Keratinocyte (primary cell): Measurements from ENCODE around the gene ADCY10.

Experiments
- EZH2 ChIP-seq: IDR thresholded peaks from one replicate; pipeline ENCODE4 v1.6.1; 2012; ENCODE audit warnings: inconsistent platforms, mild to moderate bottlenecking, low read length, moderate library complexity
- TF ChIP-seq, protein P1 (sequence below), 3 experiments: IDR thresholded peaks in 1 of 3; conservative IDR thresholded peaks in 1 of 3; optimal IDR thresholded peaks in 1 of 3; 2 replicates in 2 of 3; 3 replicates in 1 of 3; pipeline versions ENCODE3 to v1.5.1; 2011; ENCODE audit warnings: low read length in 3 of 3, mild to moderate bottlenecking in 3 of 3, moderate library complexity in 2 of 3, control low read depth in 1 of 3, inconsistent platforms in 1 of 3; ENCODE audit not compliant: insufficient read depth in 2 of 3; ENCODE audit errors: extremely low read depth in 1 of 3

DNA sequence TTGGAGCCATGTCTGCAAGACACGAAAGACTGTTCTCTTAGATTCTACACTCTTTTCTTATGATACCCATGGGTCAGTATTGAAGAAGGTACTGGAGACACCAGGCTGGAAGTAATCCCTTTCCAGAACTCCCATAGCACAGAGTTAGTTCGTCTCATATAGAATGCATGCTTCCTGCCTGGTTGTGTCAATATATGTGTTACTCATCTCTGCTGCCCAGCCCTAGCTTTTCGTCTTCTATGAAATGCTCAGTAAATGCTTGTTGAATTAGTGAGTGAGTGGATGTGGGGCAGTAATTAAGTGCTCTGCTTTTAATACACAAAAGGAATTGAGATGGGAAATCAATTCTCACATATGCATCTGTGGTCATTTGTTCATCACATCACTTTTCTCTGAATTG lies 32.1 kb downstream of the ADCY10 start:
- TF ChIP-seq EZH2, result no peak
- TF ChIP-seq, protein P1, sequence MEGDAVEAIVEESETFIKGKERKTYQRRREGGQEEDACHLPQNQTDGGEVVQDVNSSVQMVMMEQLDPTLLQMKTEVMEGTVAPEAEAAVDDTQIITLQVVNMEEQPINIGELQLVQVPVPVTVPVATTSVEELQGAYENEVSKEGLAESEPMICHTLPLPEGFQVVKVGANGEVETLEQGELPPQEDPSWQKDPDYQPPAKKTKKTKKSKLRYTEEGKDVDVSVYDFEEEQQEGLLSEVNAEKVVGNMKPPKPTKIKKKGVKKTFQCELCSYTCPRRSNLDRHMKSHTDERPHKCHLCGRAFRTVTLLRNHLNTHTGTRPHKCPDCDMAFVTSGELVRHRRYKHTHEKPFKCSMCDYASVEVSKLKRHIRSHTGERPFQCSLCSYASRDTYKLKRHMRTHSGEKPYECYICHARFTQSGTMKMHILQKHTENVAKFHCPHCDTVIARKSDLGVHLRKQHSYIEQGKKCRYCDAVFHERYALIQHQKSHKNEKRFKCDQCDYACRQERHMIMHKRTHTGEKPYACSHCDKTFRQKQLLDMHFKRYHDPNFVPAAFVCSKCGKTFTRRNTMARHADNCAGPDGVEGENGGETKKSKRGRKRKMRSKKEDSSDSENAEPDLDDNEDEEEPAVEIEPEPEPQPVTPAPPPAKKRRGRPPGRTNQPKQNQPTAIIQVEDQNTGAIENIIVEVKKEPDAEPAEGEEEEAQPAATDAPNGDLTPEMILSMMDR (optimal IDR thresholded peaks at IDR 0.05 in 1 of 3, IDR thresholded peaks at IDR 0.05 in 1 of 3, conservative IDR thresholded peaks at IDR 0.05 in 1 of 3; ENCODE audit: extremely low read depth in 1 of 3, insufficient read depth in 2 of 3, low read length in 3 of 3), result no peak
